Breast epithelium (tissue), 4 donors: ENCODE measurements around the gene ATP1A4. TPM values are rescaled to one million over a fixed set of nuclear protein-coding genes. Genes with fewer than 3 reads are reported as not detected.

Experiments used
- DNase-seq, 2 donors: peaks; one replicate each; pipeline ENCODE4 v3.0.0-alpha.2; 2019; ENCODE audit warnings: low spot score in 2 of 2
- H3K27ac ChIP-seq, 2 donors: fragments of 200-600 bp; sonication (generic) in 1 of 2; one replicate each; pipeline ENCODE4 v1.5.1; 2016 to 2019; ENCODE audit warnings: mild to moderate bottlenecking in 1 of 2
- H3K27me3 ChIP-seq, 2 donors: fragments of 200-600 bp; sonication (generic) in 1 of 2; one replicate each; pipeline versions ENCODE4 v1.5.1 to v1.6.0; 2017 to 2019; ENCODE audit warnings: control low read depth in 1 of 2, mild to moderate bottlenecking in 1 of 2
- H3K36me3 ChIP-seq: fragments of 200-600 bp; one replicate; pipeline ENCODE4 v1.5.1; 2019
- H3K4me1 ChIP-seq, 2 donors: fragments of 200-600 bp; sonication (generic); one replicate each; pipeline ENCODE4 v1.5.1; 2016 to 2019; ENCODE audit warnings: control low read depth in 1 of 2
- H3K4me3 ChIP-seq, 3 donors: fragments of 200-600 bp; sonication (generic); 1 replicate in 2 of 3; 2 replicates in 1 of 3; pipeline ENCODE4 v1.5.1; 2016 to 2019; ENCODE audit warnings: mild to moderate bottlenecking in 3 of 3, moderate library complexity in 2 of 3
- H3K9me3 ChIP-seq, 2 donors: fragments of 200-600 bp; sonication (generic) in 1 of 2; one replicate each; pipeline ENCODE4 v1.5.1; 2016 to 2019; ENCODE audit warnings: control low read depth in 1 of 2
- POLR2A ChIP-seq: fragments of 450-650 bp; IDR thresholded peaks from one replicate; pipeline ENCODE4 v1.6.1; 2016; ENCODE audit warnings: antibody characterized with exemption, mild to moderate bottlenecking, moderate library complexity
- POLR2AphosphoS5 ChIP-seq, 3 donors: sonication (generic); formaldehyde crosslinking; IDR thresholded peaks; one replicate each; pipeline ENCODE4 v1.6.1; 2017; ENCODE audit warnings: antibody characterized with exemption in 3 of 3
- intact Hi-C: fragments of 100-400 bp; cut with DNase I; formaldehyde crosslinking; loops from one replicate; pipeline ENCODE4 v1.15.1; 2023; ENCODE audit warnings: low total_unique reads
- total RNA-seq, 3 donors: library from RNA; depleted of rRNA; stranded (reverse); fragments of >200 nt; gene quantifications; one replicate each; pipeline ENCODE4 v1.1.0, GENCODE V29; 2016
- TF ChIP-seq, protein P1 (sequence below), 3 donors: fragments of 450-650 bp; IDR thresholded peaks; one replicate each; pipeline ENCODE4 v1.5.1; 2016 to 2017; ENCODE audit warnings: antibody characterized with exemption in 3 of 3, mild to moderate bottlenecking in 3 of 3, moderate library complexity in 3 of 3

Gene ATP1A4
- 1 to 10 TPM in 1 of 3 donors, not detected in 2; 4.5 TPM for total RNA-seq

DNA sequence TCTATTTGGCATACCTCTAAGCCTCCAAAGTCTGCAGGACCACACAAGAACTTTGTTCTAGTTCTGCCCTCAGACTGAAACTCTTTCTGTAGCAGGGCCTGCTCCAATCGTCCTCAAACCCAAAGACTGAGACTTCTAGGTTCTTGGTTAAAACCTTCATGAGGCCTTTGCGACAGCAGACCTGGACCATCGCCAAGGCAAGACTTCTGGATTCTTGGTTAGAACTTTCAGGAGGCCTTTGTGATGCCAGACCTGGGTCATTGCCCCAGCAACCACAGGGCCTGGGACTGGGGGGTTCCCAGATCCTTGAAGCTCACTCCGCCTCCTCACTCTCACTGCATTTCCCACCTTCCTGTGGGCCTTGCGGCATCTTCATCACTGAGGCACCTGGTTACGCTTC is at the start of gene ATP1A4:
Gene ATP1A4, plus strand, starts transcription at position 301 of the 400 bp plus-strand sequence. CDS start 438 bp downstream, outside the sequence.
- intact Hi-C loops = no loop called here
- no peak for TF ChIP-seq POLR2AphosphoS5 (IDR thresholded peaks at IDR 0.05)
- Histone ChIP-seq H3K27ac (no peak within 1 kb of the TSS), H3K4me3 (no peak within 1 kb of the TSS), H3K9me3 (no peaks in the 10 kb centered on the region), H3K36me3 (no peaks in the 10 kb centered on the region), H3K27me3 (no peaks in the 10 kb centered on the region), H3K4me1 (no peaks in the 10 kb centered on the region)
- no peak for DNase-seq

DNA sequence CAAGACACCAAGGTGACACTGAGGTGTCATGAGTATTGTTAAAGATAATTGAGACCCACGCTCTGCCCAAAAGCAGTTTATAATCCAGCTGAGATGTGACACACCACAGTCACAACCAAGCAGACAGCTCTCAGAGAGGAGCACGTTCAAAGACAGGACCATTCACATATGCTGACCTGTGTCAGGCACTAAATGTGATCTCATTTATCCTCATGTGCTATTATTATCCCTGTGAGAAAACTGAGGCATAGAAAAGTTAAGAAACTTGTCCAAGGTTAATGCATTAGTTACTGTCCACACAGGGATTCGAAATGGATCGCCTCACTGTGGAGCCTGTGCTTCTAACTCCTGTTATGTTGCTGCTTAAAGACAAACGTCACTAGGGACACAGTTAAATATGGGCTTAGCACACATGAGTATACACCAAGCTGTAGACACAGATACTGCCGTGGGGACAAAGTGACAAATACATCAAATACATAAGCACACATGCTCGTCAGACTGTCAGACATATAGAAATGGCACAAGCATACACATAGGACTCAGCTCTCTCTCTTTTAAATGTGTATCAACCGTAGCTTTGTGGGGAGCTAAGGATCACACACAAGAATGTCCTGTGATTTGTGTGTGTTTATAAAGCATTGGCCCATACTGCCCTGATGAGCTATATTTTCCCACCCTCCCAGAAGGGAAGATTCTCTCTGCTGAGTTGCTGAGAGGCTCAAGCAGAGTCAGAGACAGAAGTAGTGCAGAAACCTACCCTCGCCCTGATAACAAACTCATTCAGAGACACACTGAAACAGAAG is 49.5 kb upstream of the ATP1A4 start:
- TF ChIP-seq, protein P1, sequence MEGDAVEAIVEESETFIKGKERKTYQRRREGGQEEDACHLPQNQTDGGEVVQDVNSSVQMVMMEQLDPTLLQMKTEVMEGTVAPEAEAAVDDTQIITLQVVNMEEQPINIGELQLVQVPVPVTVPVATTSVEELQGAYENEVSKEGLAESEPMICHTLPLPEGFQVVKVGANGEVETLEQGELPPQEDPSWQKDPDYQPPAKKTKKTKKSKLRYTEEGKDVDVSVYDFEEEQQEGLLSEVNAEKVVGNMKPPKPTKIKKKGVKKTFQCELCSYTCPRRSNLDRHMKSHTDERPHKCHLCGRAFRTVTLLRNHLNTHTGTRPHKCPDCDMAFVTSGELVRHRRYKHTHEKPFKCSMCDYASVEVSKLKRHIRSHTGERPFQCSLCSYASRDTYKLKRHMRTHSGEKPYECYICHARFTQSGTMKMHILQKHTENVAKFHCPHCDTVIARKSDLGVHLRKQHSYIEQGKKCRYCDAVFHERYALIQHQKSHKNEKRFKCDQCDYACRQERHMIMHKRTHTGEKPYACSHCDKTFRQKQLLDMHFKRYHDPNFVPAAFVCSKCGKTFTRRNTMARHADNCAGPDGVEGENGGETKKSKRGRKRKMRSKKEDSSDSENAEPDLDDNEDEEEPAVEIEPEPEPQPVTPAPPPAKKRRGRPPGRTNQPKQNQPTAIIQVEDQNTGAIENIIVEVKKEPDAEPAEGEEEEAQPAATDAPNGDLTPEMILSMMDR (IDR thresholded peaks at IDR 0.05) = no peak
- no peak for TF ChIP-seq POLR2A
- no peak for TF ChIP-seq POLR2AphosphoS5 (IDR thresholded peaks at IDR 0.05)

DNA sequence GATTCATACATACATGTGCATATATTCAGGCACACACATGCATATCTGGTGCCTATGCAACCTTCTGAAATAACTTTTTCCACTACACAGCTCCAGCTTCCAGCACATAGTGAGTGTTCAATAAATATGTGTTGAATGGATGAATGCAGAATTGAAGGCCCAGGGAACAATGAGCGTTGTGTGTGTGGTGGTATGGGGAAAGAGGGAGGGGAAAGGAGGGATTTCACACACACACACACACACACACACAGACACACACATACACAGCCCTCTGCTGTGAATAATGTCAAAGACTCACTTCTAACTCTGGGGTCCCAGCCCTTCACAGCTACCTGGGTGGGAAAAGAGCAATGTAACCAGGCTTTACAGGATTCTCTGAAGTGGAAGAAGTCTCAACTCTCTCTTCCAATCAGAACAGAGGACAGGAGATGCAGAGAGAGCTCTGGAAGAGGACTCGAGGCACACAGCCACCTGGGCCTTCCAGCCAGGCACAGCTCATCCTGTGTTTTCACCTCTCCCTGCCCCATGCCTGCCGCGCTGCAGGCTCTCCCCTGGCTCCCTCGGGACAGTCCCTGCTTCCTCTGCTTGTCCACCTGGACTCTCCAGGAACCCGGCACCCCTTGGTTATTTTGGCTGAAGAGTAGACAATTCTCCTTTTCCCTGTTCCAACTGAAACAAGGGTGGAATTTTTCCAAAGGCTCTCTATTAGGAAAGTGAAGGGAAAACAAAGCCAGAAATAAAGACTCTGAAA is 47.6 kb upstream of the ATP1A4 start:
- Histone ChIP-seq H3K4me3 (no peak overlapping the region), H3K36me3 (no peaks in the 10 kb centered on the region), H3K4me1 (peaks cover 7 to 14% of the 10 kb centered on the region in 2 donors), H3K27ac (peak overlapping the region; percentile 30 to 51), H3K27me3 (no peaks in the 10 kb centered on the region), H3K9me3 (no peaks in the 10 kb centered on the region)
- no peak for DNase-seq
- intact Hi-C loops = no loop called here
- TF ChIP-seq POLR2A (no peak), POLR2AphosphoS5 (IDR thresholded peaks at IDR 0.05) (no peak)
- TF ChIP-seq, protein P1 (IDR thresholded peaks at IDR 0.05) = no peak

More for the DNA sequence above, 49.5 kb upstream of the ATP1A4 start:
- H3K27me3 ChIP-seq = no peaks in the 10 kb centered on the region
- H3K36me3 ChIP-seq = no peaks in the 10 kb centered on the region
- H3K27ac ChIP-seq = peak overlapping the region in 1 of 2 donors; percentile 91
- intact Hi-C loops = no loop called here
- H3K4me3 ChIP-seq = no peak overlapping the region
- H3K4me1 ChIP-seq = peaks cover 17 to 21% of the 10 kb centered on the region in 2 donors
- no peak for DNase-seq
- H3K9me3 ChIP-seq = no peaks in the 10 kb centered on the region

DNA sequence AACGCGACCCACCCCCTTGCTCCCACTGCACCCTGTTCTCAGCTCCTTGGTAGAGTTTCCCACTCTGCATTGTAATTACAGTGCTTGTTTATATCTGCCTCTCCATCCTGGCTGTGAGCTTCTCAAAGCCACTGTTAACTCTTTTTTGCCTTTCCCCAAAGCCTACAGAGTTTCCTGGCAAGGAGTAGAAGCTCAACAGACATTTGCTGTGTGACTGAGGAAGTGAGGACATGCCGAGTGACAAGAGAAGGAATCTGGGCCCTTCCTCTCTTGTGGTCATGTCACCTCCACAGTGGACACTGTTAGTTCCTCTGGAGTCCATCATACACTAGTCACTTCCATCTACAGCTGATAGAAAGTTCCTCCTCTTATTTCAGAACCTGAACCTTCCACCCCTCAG is 46.9 kb upstream of the ATP1A4 start:
- H3K36me3 ChIP-seq = no peaks in the 10 kb centered on the region
- no peak overlapping the region for H3K4me3 ChIP-seq
- no peak for DNase-seq
- no peak for TF ChIP-seq POLR2A
- TF ChIP-seq POLR2AphosphoS5 (IDR thresholded peaks at IDR 0.05) = no peak
- H3K4me1 ChIP-seq = peaks cover 7 to 14% of the 10 kb centered on the region in 2 donors
- H3K27ac ChIP-seq = peak overlapping the region; percentile 30 to 51
- intact Hi-C loops = no loop called here
- H3K9me3 ChIP-seq = no peaks in the 10 kb centered on the region
- H3K27me3 ChIP-seq = no peaks in the 10 kb centered on the region

DNA sequence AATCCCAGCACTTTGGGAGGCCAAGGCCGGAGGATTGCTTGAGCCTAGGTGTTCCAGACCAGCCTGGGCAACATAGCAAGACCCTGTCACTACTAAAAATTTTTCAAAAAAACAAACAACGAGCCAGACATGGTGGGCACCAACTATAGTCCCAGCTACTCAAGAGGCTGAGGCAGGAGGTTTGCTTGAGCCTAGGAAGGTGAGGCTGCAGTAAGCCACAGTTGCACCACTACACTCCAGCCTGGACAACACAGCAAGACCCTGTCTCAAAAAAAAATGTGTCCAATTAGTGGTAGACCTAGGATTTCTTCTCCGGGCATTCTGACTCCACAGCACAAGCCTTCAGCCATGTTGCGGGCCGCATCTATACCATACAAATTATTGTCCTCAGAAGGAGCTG is 46.2 kb upstream of the ATP1A4 start:
- no peak for DNase-seq
- no peaks in the 10 kb centered on the region for H3K36me3 ChIP-seq
- intact Hi-C loops = no loop called here
- H3K27me3 ChIP-seq = no peaks in the 10 kb centered on the region
- H3K4me1 ChIP-seq = peaks cover 7 to 14% of the 10 kb centered on the region in 2 donors
- TF ChIP-seq, protein P1 (IDR thresholded peaks at IDR 0.05) = no peak
- TF ChIP-seq POLR2A = no peak
- no peak for TF ChIP-seq POLR2AphosphoS5 (IDR thresholded peaks at IDR 0.05)
- no peak overlapping the region for H3K27ac ChIP-seq
- H3K9me3 ChIP-seq = no peaks in the 10 kb centered on the region
- H3K4me3 ChIP-seq = no peak overlapping the region

DNA sequence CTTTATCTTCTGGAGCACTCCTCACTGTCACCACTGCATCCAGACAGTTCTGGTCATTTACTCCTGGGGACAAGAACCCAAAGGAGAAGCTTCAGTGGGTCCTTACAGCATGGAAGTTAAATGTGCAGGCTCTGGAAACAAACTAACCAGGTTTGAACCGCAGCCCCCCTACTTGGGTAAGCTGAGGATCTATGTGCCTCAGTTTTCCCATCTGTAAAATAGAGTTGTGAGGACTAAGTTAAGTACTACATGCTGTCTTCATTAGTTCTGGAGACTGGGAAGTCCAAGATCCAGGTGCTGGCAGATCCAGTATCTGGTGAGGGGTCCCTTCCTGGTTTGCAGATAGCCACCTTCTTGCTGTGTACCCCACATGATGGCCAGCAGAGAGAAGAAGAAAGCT is 43.9 kb upstream of the ATP1A4 start:
- H3K27ac ChIP-seq = no peak overlapping the region
- no peaks in the 10 kb centered on the region for H3K9me3 ChIP-seq
- intact Hi-C loops = no loop called here
- no peak for DNase-seq
- TF ChIP-seq, protein P1 (IDR thresholded peaks at IDR 0.05) = no peak
- TF ChIP-seq POLR2A (no peak), POLR2AphosphoS5 (IDR thresholded peaks at IDR 0.05) (no peak)
- peaks cover 7 to 8% of the 10 kb centered on the region in 2 donors for H3K4me1 ChIP-seq
- no peaks in the 10 kb centered on the region for H3K36me3 ChIP-seq
- H3K27me3 ChIP-seq = no peaks in the 10 kb centered on the region
- H3K4me3 ChIP-seq = no peak overlapping the region
